ENCODE measurements around the gene GPR160. TPM values are rescaled to one million over a fixed set of nuclear protein-coding genes. Genes with fewer than 3 reads are reported as not detected.
A peak's percentile ranks its signal among the peaks of the same experiment; 100 is the strongest.

Gene GPR160
- total and polyA plus RNA-seq, 2 of the 13 experiments (the other 11 are each of a cell fraction or from before 2014, with no cell fraction given): 12.1 to 23.2 TPM

- TF ChIP-seq ARID5B (CRISPR knock-in tag; IDR thresholded peaks at IDR 0.05) (peak; percentile 44; the same call in 1 of the 2 replicates), SRF (IDR thresholded peaks at IDR 0.05; ENCODE audit: low read depth, low read length) (no peak), BRD4 (CRISPR knock-in tag; IDR thresholded peaks at IDR 0.05) (no peak), CCAR2 (optimal IDR thresholded peaks at IDR 0.05; ENCODE audit: low read depth, low read length) (no peak), SOX5 (CRISPR knock-in tag; IDR thresholded peaks at IDR 0.05; ENCODE audit: borderline replicate concordance) (peak; percentile 54; the same call in 1 of the 2 replicates), ZNF276 (CRISPR knock-in tag; IDR thresholded peaks at IDR 0.05; ENCODE audit: low read depth) (no peak), SOX13 (IDR thresholded peaks at IDR 0.05) (no peak), SOX13 (CRISPR knock-in tag; conservative IDR thresholded peaks at IDR 0.05 in 1 of 2, IDR thresholded peaks at IDR 0.05 in 1 of 2) (peak in 1 of 2 experiments; percentile 43; a peak in 1 of 4 replicates), ZNF407 (CRISPR knock-in tag; IDR thresholded peaks at IDR 0.05; ENCODE audit: not compliant biosample characterization) (no peak)
Measured at GRCh38 chr3:170027233-170028102, 10.3 kb upstream of the GPR160 start (continued).
